Keratinocyte (primary cell): ENCODE data around the gene ADARB2. TPM values are rescaled to one million over a fixed set of nuclear protein-coding genes. Genes with fewer than 3 reads are reported as not detected.

Source experiments
- DNase-seq: peaks from one replicate; pipeline ENCODE4 v3.0.0-alpha.2; 2011; ENCODE audit warnings: low read depth, missing footprints, low spot score
- FAIRE-seq: peaks from 2 replicates; lab custom pipeline; 2011; peaks lifted over from hg19 to GRCh38; lab: Jason Lieb, UNC
- H2AFZ ChIP-seq: 2 replicates; pipeline ENCODE4 v1.6.0; 2012; ENCODE audit warnings: low read length, control low read depth, inconsistent platforms; ENCODE audit not compliant: control insufficient read depth
- H3K27ac ChIP-seq: 2 replicates; pipeline ENCODE4 v1.5.1; 2011; ENCODE audit warnings: low read length; ENCODE audit not compliant: control insufficient read depth, insufficient read depth
- H3K27me3 ChIP-seq: 3 replicates; pipeline ENCODE4 v1.6.0; 2011; ENCODE audit warnings: low read length; ENCODE audit not compliant: control insufficient read depth, insufficient read depth; ENCODE audit errors: extremely low read depth
- H3K36me3 ChIP-seq, 2 experiments: 2 replicates in 1 of 2; 3 replicates in 1 of 2; pipeline ENCODE4 v1.5.1; 2011; ENCODE audit warnings: low read length in 2 of 2, mild to moderate bottlenecking in 1 of 2; ENCODE audit not compliant: control insufficient read depth in 2 of 2, insufficient read depth in 2 of 2; ENCODE audit errors: extremely low read depth in 1 of 2
- H3K4me1 ChIP-seq: 3 replicates; pipeline ENCODE4 v1.5.1; 2011; ENCODE audit warnings: low read length; ENCODE audit not compliant: control insufficient read depth, insufficient read depth; ENCODE audit errors: extremely low read depth
- H3K4me2 ChIP-seq: 3 replicates; pipeline ENCODE4 v1.6.0; 2011; ENCODE audit warnings: low read depth, low read length; ENCODE audit not compliant: control insufficient read depth, insufficient read depth; ENCODE audit errors: extremely low read depth
- H3K4me3 ChIP-seq, 3 experiments: fragments of 200-600 bp in 1 of 3; sonication (generic) in 1 of 3; 2 replicates in 2 of 3; 3 replicates in 1 of 3; pipeline ENCODE4 v1.5.1; 2011 to 2016; ENCODE audit warnings: low read length in 3 of 3, mild to moderate bottlenecking in 3 of 3, control low read depth in 2 of 3, inconsistent platforms in 1 of 3, low read depth in 1 of 3, mixed read lengths in 1 of 3, mixed run types in 1 of 3, moderate library complexity in 1 of 3; ENCODE audit not compliant: control insufficient read depth in 2 of 3, insufficient read depth in 2 of 3; ENCODE audit errors: extremely low read depth in 1 of 3
- H3K79me2 ChIP-seq: 2 replicates; pipeline ENCODE4 v1.6.0; 2012; ENCODE audit warnings: low read length; ENCODE audit not compliant: control insufficient read depth, insufficient read depth
- H3K9ac ChIP-seq: 3 replicates; pipeline ENCODE4 v1.6.0; 2011; ENCODE audit warnings: low read length; ENCODE audit not compliant: control insufficient read depth, insufficient read depth; ENCODE audit errors: extremely low read depth
- H3K9me1 ChIP-seq: 3 replicates; pipeline ENCODE4 v1.6.0; 2011; ENCODE audit warnings: low read length; ENCODE audit not compliant: control insufficient read depth, insufficient read depth; ENCODE audit errors: extremely low read depth
- H3K9me3 ChIP-seq: 2 replicates; pipeline ENCODE4 v1.5.1; 2012; ENCODE audit warnings: low read depth, low read length; ENCODE audit not compliant: control insufficient read depth
- H4K20me1 ChIP-seq: 3 replicates; pipeline ENCODE4 v1.6.0; 2011; ENCODE audit warnings: low read length; ENCODE audit not compliant: control insufficient read depth, insufficient read depth; ENCODE audit errors: extremely low read depth
- CTCF ChIP-seq, 3 experiments: IDR thresholded peaks in 1 of 3; conservative IDR thresholded peaks in 1 of 3; optimal IDR thresholded peaks in 1 of 3; 2 replicates in 2 of 3; 3 replicates in 1 of 3; pipeline versions ENCODE3 to v1.5.1; 2011; ENCODE audit warnings: low read length in 3 of 3, mild to moderate bottlenecking in 3 of 3, moderate library complexity in 2 of 3, control low read depth in 1 of 3, inconsistent platforms in 1 of 3; ENCODE audit not compliant: insufficient read depth in 2 of 3; ENCODE audit errors: extremely low read depth in 1 of 3
- EZH2 ChIP-seq: IDR thresholded peaks from one replicate; pipeline ENCODE4 v1.6.1; 2012; ENCODE audit warnings: inconsistent platforms, mild to moderate bottlenecking, low read length, moderate library complexity
- dilution Hi-C: fragments of 300-500 bp; cut with MboI; formaldehyde crosslinking; loops from one replicate; pipeline ENCODE4 v1.7.0; 2020; ENCODE audit warnings: low sequenced_read_pairs; ENCODE audit not compliant: extremely low pct_ligation_motif_present
- polyA plus RNA-seq, 5 experiments: library from polyadenylated mRNA; depleted of rRNA in 3 of 5; stranded (reverse) in 3 of 5; stranded (forward) in 1 of 5; unstranded in 1 of 5; fragments of >200 nt; gene quantifications; 1 replicate in 1 of 5; 2 replicates in 3 of 5; 3 replicates in 1 of 5; pipeline versions ENCODE4 v1.2.1 to v1.2.3, GENCODE V29; 2011 to 2012; ENCODE audit warnings: missing spikeins in 2 of 5, low read depth in 1 of 5, low replicate concordance in 1 of 5

ADARB2 gene
- polyA plus RNA-seq, 1 donor (not counting 4 experiments of a cell fraction or from before 2014, with no cell fraction given): not detected

- FAIRE-seq (no peak), DNase-seq (no peak)
- H3K36me3 ChIP-seq: no peaks in the 10 kb centered on the region
- no peaks in the 10 kb centered on the region for H3K27me3 ChIP-seq
- H3K9me1 ChIP-seq: no peaks in the 10 kb centered on the region
- H4K20me1 ChIP-seq: no peaks in the 10 kb centered on the region
- no peaks in the 10 kb centered on the region for H3K79me2 ChIP-seq
- no peak overlapping the region for H3K9ac ChIP-seq
- no peak overlapping the region for H3K4me3 ChIP-seq
- TF ChIP-seq EZH2 (no peak), CTCF (optimal IDR thresholded peaks at IDR 0.05 in 1 of 3, IDR thresholded peaks at IDR 0.05 in 1 of 3, conservative IDR thresholded peaks at IDR 0.05 in 1 of 3; ENCODE audit: extremely low read depth in 1 of 3, insufficient read depth in 2 of 3, low read length in 3 of 3) (no peak)
- H3K4me2 ChIP-seq: no peak overlapping the region
- dilution Hi-C loops: no loop called here
- H2AFZ ChIP-seq: no peak overlapping the region
- no peak overlapping the region for H3K27ac ChIP-seq
- no peaks in the 10 kb centered on the region for H3K9me3 ChIP-seq
- H3K4me1 ChIP-seq: peaks cover 13% of the 10 kb centered on the region
Observed at GRCh38 chr10:1603181-1603580, 134.1 kb downstream of the ADARB2 start.

GRCh38 chr10:1602037-1602484 is 135.3 kb downstream of the ADARB2 start:
- Histone ChIP-seq H3K9ac (no peak overlapping the region), H3K9me1 (no peaks in the 10 kb centered on the region), H3K36me3 (no peaks in the 10 kb centered on the region), H3K27ac (no peak overlapping the region), H3K27me3 (no peaks in the 10 kb centered on the region), H2AFZ (no peak overlapping the region), H3K9me3 (no peaks in the 10 kb centered on the region), H3K4me2 (peak overlapping the region; percentile 88), H4K20me1 (no peaks in the 10 kb centered on the region), H3K4me1 (peaks cover 13% of the 10 kb centered on the region), H3K4me3 (no peak overlapping the region), H3K79me2 (no peaks in the 10 kb centered on the region)
- dilution Hi-C loops: no loop called here
- no peak for TF ChIP-seq EZH2
- no peak for TF ChIP-seq CTCF (optimal IDR thresholded peaks at IDR 0.05 in 1 of 3, IDR thresholded peaks at IDR 0.05 in 1 of 3, conservative IDR thresholded peaks at IDR 0.05 in 1 of 3; ENCODE audit: extremely low read depth in 1 of 3, insufficient read depth in 2 of 3, low read length in 3 of 3)
- FAIRE-seq: no peak
- DNase-seq: no peak
